Measurements from ENCODE around the gene ABHD13. TPM values are rescaled to one million over a fixed set of nuclear protein-coding genes. Genes with fewer than 3 reads are reported as not detected.

ABHD13 gene
- total RNA-seq, 4 donors from 2014 or later, result 8.7 to 30.0 (median 18.1) TPM

DNA sequence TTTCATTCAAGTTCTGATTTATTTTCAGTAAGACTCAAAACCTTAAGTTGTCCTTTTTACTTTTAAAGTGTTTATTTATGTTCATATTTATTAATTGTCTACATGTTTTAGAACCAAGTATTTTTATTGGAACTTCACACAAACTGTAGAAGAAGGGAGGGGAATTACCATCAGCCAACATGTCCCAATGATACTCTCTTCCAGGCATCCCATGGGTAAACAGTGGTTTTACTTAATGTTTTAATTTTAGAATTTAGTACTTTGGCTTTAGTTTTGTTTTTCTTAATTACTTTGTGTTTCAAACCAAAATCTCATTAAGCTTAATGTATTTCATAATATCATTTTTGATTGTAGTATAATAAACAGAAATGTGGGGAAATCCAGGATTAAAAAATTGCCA is 56.5 kb downstream of the ABHD13 start:
- Histone ChIP-seq H3K4me3 (no peak overlapping the region), H3K4me1 (no peaks in the 10 kb centered on the region), H3K9me3 (no peaks in the 10 kb centered on the region), H3K27me3 (no peaks in the 10 kb centered on the region), H3K27ac (no peak overlapping the region), H3K36me3 (no peaks in the 10 kb centered on the region)
- TF ChIP-seq, protein P1, sequence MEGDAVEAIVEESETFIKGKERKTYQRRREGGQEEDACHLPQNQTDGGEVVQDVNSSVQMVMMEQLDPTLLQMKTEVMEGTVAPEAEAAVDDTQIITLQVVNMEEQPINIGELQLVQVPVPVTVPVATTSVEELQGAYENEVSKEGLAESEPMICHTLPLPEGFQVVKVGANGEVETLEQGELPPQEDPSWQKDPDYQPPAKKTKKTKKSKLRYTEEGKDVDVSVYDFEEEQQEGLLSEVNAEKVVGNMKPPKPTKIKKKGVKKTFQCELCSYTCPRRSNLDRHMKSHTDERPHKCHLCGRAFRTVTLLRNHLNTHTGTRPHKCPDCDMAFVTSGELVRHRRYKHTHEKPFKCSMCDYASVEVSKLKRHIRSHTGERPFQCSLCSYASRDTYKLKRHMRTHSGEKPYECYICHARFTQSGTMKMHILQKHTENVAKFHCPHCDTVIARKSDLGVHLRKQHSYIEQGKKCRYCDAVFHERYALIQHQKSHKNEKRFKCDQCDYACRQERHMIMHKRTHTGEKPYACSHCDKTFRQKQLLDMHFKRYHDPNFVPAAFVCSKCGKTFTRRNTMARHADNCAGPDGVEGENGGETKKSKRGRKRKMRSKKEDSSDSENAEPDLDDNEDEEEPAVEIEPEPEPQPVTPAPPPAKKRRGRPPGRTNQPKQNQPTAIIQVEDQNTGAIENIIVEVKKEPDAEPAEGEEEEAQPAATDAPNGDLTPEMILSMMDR (IDR thresholded peaks at IDR 0.05), result no peak
- no peak for TF ChIP-seq POLR2A (IDR thresholded peaks at IDR 0.05)
- DNase-seq, result no peak
- intact Hi-C loops (cut with DNase I; ENCODE audit: low total_unique reads), result no loop called here

GRCh38 chr13:108276060-108276459 is 57.9 kb downstream of the ABHD13 start:
- TF ChIP-seq POLR2A (IDR thresholded peaks at IDR 0.05), result no peak
- TF ChIP-seq, protein P1 (IDR thresholded peaks at IDR 0.05), result no peak
- DNase-seq, result peak in 1 of 2 donors; percentile 55
- Histone ChIP-seq H3K27ac (no peak overlapping the region), H3K9me3 (no peaks in the 10 kb centered on the region), H3K27me3 (no peaks in the 10 kb centered on the region), H3K4me3 (no peak overlapping the region), H3K36me3 (no peaks in the 10 kb centered on the region), H3K4me1 (no peaks in the 10 kb centered on the region)
- intact Hi-C loops (cut with DNase I; ENCODE audit: low total_unique reads), result no loop called here

- no peaks in the 10 kb centered on the region for H3K36me3 ChIP-seq
- H3K27me3 ChIP-seq, result no peaks in the 10 kb centered on the region
- no peak overlapping the region for H3K4me3 ChIP-seq
Measured at GRCh38 chr13:108278466-108278865, 60.3 kb downstream of the ABHD13 start.

DNA sequence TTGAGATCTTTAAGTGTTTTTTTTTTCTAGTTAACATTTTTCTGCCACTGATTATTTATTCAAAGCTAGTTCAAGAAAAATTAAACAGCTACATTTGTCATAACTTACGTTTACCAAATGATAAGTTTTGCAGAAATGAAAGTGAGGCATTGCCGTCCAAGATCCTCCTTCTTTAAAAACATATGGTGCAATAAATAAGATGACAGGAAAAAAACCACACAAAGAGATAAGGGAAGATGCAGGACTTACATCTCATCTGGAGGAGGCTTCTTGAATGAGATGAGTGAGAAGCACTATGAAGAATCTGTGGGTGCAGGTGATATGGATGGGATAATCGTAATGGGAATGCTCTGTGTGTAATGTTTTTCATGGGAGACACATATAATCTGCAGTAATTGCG is 63.7 kb downstream of the ABHD13 start:
- H3K4me3 ChIP-seq, result no peak overlapping the region
- intact Hi-C loops (cut with DNase I; ENCODE audit: low total_unique reads), result no loop called here
- H3K4me1 ChIP-seq, result no peaks in the 10 kb centered on the region
- TF ChIP-seq, protein P1 (IDR thresholded peaks at IDR 0.05), result no peak
- TF ChIP-seq POLR2A (IDR thresholded peaks at IDR 0.05), result no peak
- DNase-seq, result no peak
- no peak overlapping the region for H3K27ac ChIP-seq
- H3K36me3 ChIP-seq, result no peaks in the 10 kb centered on the region
- H3K27me3 ChIP-seq, result no peaks in the 10 kb centered on the region
- no peaks in the 10 kb centered on the region for H3K9me3 ChIP-seq

More at GRCh38 chr13:108278466-108278865, 60.3 kb downstream of the ABHD13 start:
- Histone ChIP-seq H3K4me1 (no peaks in the 10 kb centered on the region), H3K9me3 (no peaks in the 10 kb centered on the region), H3K27ac (no peak overlapping the region)
- TF ChIP-seq, protein P1 (IDR thresholded peaks at IDR 0.05), result no peak
- TF ChIP-seq POLR2A (IDR thresholded peaks at IDR 0.05), result no peak
- intact Hi-C loops (cut with DNase I; ENCODE audit: low total_unique reads), result no loop called here
- no peak for DNase-seq

DNA sequence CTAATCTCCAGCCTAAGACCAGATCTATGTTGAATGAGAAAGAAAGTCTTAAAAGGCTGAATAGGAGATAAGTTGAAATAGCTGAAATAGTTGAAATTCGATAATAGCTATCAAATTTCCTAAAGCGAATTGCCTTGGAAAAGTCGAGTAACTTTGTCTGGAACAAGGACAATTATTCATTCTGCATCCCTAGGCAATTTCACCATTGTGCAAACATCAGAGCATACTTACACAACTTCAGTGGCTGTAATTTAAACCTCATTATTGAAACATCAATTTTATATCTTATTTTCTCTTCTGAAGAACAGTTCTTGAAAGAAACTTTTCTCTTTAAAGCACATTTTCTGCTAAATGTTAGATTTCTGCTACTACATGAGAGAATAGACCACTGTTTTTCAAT is 64.9 kb downstream of the ABHD13 start:
- TF ChIP-seq, protein P1 (IDR thresholded peaks at IDR 0.05), result no peak
- no peak for TF ChIP-seq POLR2A (IDR thresholded peaks at IDR 0.05)
- no peaks in the 10 kb centered on the region for H3K36me3 ChIP-seq
- no peak overlapping the region for H3K27ac ChIP-seq
- no peaks in the 10 kb centered on the region for H3K9me3 ChIP-seq
- DNase-seq, result no peak
- H3K27me3 ChIP-seq, result no peaks in the 10 kb centered on the region
- intact Hi-C loops (cut with DNase I; ENCODE audit: low total_unique reads), result no loop called here
- H3K4me3 ChIP-seq, result no peak overlapping the region
- H3K4me1 ChIP-seq, result no peaks in the 10 kb centered on the region

Other genes with a start within 250 kb of the ABHD13 start
- gene LIG4, start 2.9 kb upstream of the ABHD13 start, total RNA-seq, result 10 to 100 TPM in 1 of 4 donors, 1 to 10 TPM in 3; 2.0 to 11.0 (median 7.2) TPM
- gene TNFSF13B, start 51.3 kb downstream of the ABHD13 start, total RNA-seq, result 1 to 10 TPM in 2 of 4 donors, under 1 TPM in 1, not detected in 1; 0.29 to 3.7 (median 2.1) TPM